C4-2B (cell line): Measurements from ENCODE around the gene KDM4D.

ENCODE experiments used
- CTCF ChIP-seq: fragments of 450-650 bp; conservative IDR thresholded peaks from 2 replicates; pipeline ENCODE4 v1.5.1; 2017; ENCODE audit warnings: mild to moderate bottlenecking
- ZFX ChIP-seq: fragments of 450-650 bp; IDR thresholded peaks from 2 replicates; pipeline ENCODE4 v1.6.1; 2017

GRCh38 chr11:94941131-94941530 is 32.4 kb upstream of the KDM4D start:
- TF ChIP-seq CTCF (no peak), ZFX (no peak)
